ENCODE data around the gene ORM1.

Gene ORM1

DNA sequence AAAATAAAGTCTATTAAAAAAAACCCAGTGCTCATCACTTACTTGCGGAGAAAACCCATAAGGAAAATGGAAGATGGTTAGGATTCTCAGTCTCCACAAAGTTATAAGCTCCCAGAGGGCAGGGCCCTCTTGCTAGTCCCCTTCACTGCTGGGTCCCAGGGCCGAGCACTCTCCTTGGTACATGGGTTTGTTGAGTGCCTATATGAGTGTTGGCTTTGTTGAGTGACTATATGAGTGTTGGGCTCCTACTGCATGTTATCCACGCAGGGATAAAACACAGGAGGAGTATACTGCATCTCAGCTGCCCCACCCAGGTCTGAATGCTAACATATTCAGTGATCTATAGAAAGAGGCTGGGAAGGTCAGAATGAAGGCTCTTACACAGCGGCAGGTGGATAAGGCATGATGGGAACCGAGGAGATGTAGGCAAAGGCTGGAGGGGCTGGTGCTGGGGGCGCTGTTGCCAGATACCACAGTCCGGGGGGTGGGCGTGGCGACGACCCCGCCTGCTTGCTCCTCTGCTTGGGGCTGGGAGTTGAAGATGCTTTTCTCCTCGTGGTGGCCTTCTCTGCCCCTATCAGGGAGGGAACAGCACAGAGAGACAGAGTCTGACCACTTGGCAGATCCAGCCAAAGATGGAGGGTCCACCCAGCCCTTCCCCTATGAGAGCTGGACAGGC, 18.4 kb downstream of the ORM1 start:
- no peak for DNase-seq (ENCODE audit: low read depth, low spot score)
- in situ Hi-C loops (cut with HindIII; ENCODE audit: low sequenced_read_pairs) = no loop called here
- no peak for TF ChIP-seq CTCF (IDR thresholded peaks at IDR 0.05; ENCODE audit: low read depth, low read length)
- H3K4me3 ChIP-seq (ENCODE audit: low read depth, low read length) = no peak overlapping the region

DNA sequence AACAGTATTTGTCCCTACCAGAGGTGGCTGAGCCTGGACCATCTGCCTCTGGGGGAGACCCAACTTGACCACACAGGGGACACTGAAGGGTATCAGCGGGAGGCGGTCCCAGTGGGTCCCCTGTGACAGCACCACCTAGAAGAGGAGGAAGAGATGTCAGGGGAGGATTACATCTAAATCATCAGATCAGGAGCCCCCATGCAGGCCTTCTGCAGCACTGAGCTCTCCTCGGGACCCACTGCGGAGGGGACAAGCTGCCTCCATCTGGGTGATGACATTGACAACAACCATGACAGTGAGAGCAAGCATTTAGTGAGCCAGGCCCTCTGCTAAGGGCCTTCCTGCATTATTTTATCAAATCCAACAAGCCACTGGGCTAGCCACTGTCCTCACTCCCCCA, 19.1 kb downstream of the ORM1 start:
- DNase-seq (ENCODE audit: low read depth, low spot score) = no peak
- no peak for TF ChIP-seq CTCF (IDR thresholded peaks at IDR 0.05; ENCODE audit: low read depth, low read length)
- no peak overlapping the region for H3K4me3 ChIP-seq (ENCODE audit: low read depth, low read length)
- in situ Hi-C loops (cut with HindIII; ENCODE audit: low sequenced_read_pairs) = no loop called here

DNA sequence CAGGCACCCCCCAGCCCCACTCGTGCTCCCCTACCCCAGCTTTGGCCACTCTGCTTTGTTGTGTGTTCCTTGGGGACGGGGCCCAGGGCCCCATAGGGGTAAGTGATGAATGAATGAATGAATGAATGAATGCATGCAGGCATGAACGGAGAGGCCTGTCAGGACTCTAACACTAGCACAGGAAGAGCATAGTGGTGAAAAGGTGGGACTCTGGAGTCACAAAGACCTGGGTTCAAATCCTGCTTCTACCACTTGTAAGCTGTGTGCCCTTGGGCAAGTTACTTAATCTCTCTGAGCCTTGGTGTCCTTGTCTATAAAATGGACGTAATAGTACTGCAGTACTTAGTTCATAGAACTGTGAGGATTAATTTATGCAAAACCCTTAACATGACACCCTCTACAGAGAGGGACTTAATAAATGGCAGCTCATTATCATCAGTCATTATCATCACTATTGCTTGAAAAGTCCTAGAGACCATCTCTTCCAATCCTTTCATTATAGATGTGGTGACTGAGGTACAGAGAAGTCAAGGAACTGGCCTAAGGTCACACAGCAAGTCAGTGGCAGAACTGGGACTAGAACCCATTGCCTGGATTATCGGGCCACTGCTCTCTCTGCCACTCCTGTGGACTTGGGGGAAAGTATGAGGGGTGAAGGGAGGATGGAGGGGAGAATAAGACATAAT, 20.0 kb downstream of the ORM1 start:
- DNase-seq (ENCODE audit: low read depth, low spot score) = no peak
- no peak for TF ChIP-seq CTCF (IDR thresholded peaks at IDR 0.05; ENCODE audit: low read depth, low read length)
- no peak overlapping the region for H3K4me3 ChIP-seq (ENCODE audit: low read depth, low read length)
- in situ Hi-C loops (cut with HindIII; ENCODE audit: low sequenced_read_pairs) = no loop called here

DNA sequence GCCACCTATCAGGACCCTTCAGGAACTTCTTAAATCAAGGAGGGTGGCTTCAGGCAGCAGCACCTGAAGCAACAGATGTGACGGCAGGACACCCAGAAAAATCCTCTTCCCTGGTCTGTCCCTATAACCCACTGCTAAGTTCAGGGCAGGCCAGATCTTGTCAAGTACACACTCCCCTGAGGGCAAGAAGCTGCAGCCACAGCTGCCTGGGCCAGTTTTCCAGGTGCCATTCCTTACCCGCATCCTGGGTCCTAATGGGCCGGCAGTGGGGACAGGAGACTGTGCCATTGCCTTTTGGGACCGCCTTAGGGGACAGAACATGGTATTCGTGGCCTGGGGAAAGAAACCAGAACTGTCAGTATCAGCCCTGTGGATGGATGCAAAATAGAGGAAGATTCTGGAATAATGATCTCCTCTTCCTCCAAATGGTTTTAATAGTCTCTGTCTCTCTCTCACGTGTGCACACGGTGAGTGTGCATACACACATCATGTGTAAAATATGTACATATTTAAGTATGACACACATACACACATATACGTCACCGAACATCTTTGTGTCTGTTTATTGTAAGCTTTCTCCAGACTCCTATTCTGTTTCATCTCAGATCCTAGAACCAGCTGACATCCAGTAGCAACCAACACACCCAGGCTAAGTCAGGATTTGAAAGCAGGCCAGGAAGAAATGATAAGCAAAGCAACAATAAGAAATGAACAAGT, 20.7 kb downstream of the ORM1 start:
- no peak for DNase-seq (ENCODE audit: low read depth, low spot score)
- in situ Hi-C loops (cut with HindIII; ENCODE audit: low sequenced_read_pairs) = no loop called here

GRCh38 chr9:114344188-114344566, 21.3 kb downstream of the ORM1 start:
- no peak for DNase-seq (ENCODE audit: low read depth, low spot score)
- in situ Hi-C loops (cut with HindIII; ENCODE audit: low sequenced_read_pairs) = no loop called here
- no peak overlapping the region for H3K4me3 ChIP-seq (ENCODE audit: low read depth, low read length)
- TF ChIP-seq CTCF (IDR thresholded peaks at IDR 0.05; ENCODE audit: low read depth, low read length) = no peak

More for the DNA sequence above, 20.7 kb downstream of the ORM1 start:
- TF ChIP-seq CTCF (IDR thresholded peaks at IDR 0.05; ENCODE audit: low read depth, low read length) = no peak
- H3K4me3 ChIP-seq (ENCODE audit: low read depth, low read length) = no peak overlapping the region

DNA sequence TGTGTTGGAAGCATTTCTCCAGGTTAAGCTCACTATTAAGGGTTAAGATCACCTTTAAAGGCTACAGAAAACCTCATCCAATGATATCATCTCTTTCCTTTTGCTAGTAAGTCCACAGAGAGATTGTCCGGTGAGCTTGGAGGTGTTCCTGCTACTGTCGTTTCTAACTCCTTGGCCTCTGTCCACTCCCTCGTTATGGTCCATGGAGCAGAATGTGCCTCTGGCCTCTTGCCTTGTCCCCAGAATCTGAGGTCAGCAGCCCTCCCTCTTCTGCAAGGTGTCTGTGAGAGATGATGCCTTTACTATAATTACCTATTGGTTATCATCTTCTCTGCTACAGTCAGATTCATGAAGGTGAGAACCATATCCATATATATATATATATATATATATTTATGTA, 21.8 kb downstream of the ORM1 start:
- H3K4me3 ChIP-seq (ENCODE audit: low read depth, low read length) = no peak overlapping the region
- no peak for TF ChIP-seq CTCF (IDR thresholded peaks at IDR 0.05; ENCODE audit: low read depth, low read length)
- no peak for DNase-seq (ENCODE audit: low read depth, low spot score)
- in situ Hi-C loops (cut with HindIII; ENCODE audit: low sequenced_read_pairs) = no loop called here
